Measurements from ENCODE around the gene NRCAM. TPM values are rescaled to one million over a fixed set of nuclear protein-coding genes. Genes with fewer than 3 reads are reported as not detected.

The NRCAM gene
- total RNA-seq, 2 experiments from 2014 or later, result 3.2 to 3.8 TPM

- no peak overlapping the region for H3K4me3 Mint-ChIP-seq
- CTCF ChIA-PET, result no interaction called here
- DNase-seq, result no peak
- H3K27me3 Mint-ChIP-seq, result no peaks in the 10 kb centered on the region
- ATAC-seq, result no peak
- H3K36me3 Mint-ChIP-seq (ENCODE audit: low read depth), result no peaks in the 10 kb centered on the region
- no peak overlapping the region for H3K27ac Mint-ChIP-seq
- no peak for TF ChIP-seq CTCF (IDR thresholded peaks at IDR 0.05)
- H3K9me3 Mint-ChIP-seq, result no peaks in the 10 kb centered on the region
- peaks cover 10% of the 10 kb centered on the region for H3K4me1 Mint-ChIP-seq (ENCODE audit: low read depth)
- POLR2A ChIA-PET, result no interaction called here
- intact Hi-C loops (cut with micrococcal nuclease), result no loop called here
Observed at GRCh38 chr7:108231221-108231620, 225.0 kb downstream of the NRCAM start.

- Mint-ChIP-seq H3K9me3 (no peaks in the 10 kb centered on the region), H3K4me3 (no peak overlapping the region), H3K27ac (no peak overlapping the region), H3K27me3 (no peaks in the 10 kb centered on the region), H3K36me3 (ENCODE audit: low read depth) (no peaks in the 10 kb centered on the region), H3K4me1 (ENCODE audit: low read depth) (no peaks in the 10 kb centered on the region)
- ChIA-PET CTCF (no interaction called here), POLR2A (no interaction called here)
- no peak for TF ChIP-seq CTCF (IDR thresholded peaks at IDR 0.05)
- no peak for DNase-seq
- no peak for ATAC-seq
- intact Hi-C loops (cut with micrococcal nuclease), result no loop called here
Observed at GRCh38 chr7:108227366-108227765, 228.9 kb downstream of the NRCAM start.

GRCh38 chr7:108226816-108227299 lies 229.4 kb downstream of the NRCAM start:
- ChIA-PET CTCF (no interaction called here), POLR2A (no interaction called here)
- DNase-seq, result no peak
- Mint-ChIP-seq H3K4me3 (no peak overlapping the region), H3K27ac (no peak overlapping the region), H3K9me3 (no peaks in the 10 kb centered on the region), H3K36me3 (ENCODE audit: low read depth) (no peaks in the 10 kb centered on the region), H3K27me3 (no peaks in the 10 kb centered on the region), H3K4me1 (ENCODE audit: low read depth) (no peaks in the 10 kb centered on the region)
- TF ChIP-seq CTCF (IDR thresholded peaks at IDR 0.05), result no peak
- intact Hi-C loops (cut with micrococcal nuclease), result no loop called here
- no peak for ATAC-seq

- intact Hi-C loops (cut with micrococcal nuclease), result no loop called here
Observed at GRCh38 chr7:108225531-108226181, 230.6 kb downstream of the NRCAM start.

More at GRCh38 chr7:108225531-108226181, 230.6 kb downstream of the NRCAM start:
- H3K4me1 Mint-ChIP-seq (ENCODE audit: low read depth), result no peaks in the 10 kb centered on the region
- H3K36me3 Mint-ChIP-seq (ENCODE audit: low read depth), result peaks cover 6% of the 10 kb centered on the region
- H3K27ac Mint-ChIP-seq, result no peak overlapping the region
- peaks cover 2% of the 10 kb centered on the region for H3K9me3 Mint-ChIP-seq
- no peak for DNase-seq
- ATAC-seq, result no peak
- POLR2A ChIA-PET, result no interaction called here
- H3K4me3 Mint-ChIP-seq, result no peak overlapping the region
- no peak for TF ChIP-seq CTCF (IDR thresholded peaks at IDR 0.05)
- no peaks in the 10 kb centered on the region for H3K27me3 Mint-ChIP-seq
- CTCF ChIA-PET, result no interaction called here
